Caco-2 (cell line): ENCODE measurements around the gene ACOXL. TPM values are rescaled to one million over a fixed set of nuclear protein-coding genes. Genes with fewer than 3 reads are reported as not detected.

Experiments
- BruUV-seq: library from RNA; stranded (reverse); fragments of 400-500 nt; replicated peaks from 2 replicates; lab custom pipeline; 2021; lab: Mats Ljungman, UMichigan
- CTCF ChIA-PET: fragments of 300-600 bp; sonication (Branson Sonifier 250); formaldehyde crosslinking; loops from one replicate; lab custom pipeline; 2022; ENCODE audit warnings: antibody characterized with exemption; lab: Charles Lee
- POLR2A ChIA-PET: fragments of 300-600 bp; sonication (Branson Sonifier 250); formaldehyde crosslinking; loops from one replicate; lab custom pipeline; 2022; ENCODE audit warnings: antibody characterized with exemption; lab: Charles Lee
- DNase-seq, 2 experiments: peaks; one replicate each; pipeline versions ENCODE4 v3.0.0 to v3.0.0-alpha.2; 2020 to 2022
- H3K27me3 ChIP-seq: replicated peaks from 2 replicates; pipeline ENCODE4 v1.6.0; 2011; ENCODE audit warnings: low read length; ENCODE audit not compliant: control insufficient read depth, insufficient read depth
- H3K36me3 ChIP-seq: 2 replicates; pipeline ENCODE4 v1.5.1; 2011; ENCODE audit warnings: low read length; ENCODE audit not compliant: control insufficient read depth, insufficient read depth
- H3K4me1 ChIP-seq: fragments of 250-450 bp; sonication (Bioruptor Pico); 2 replicates; pipeline ENCODE4 v1.5.1; 2020; ENCODE audit warnings: mild to moderate bottlenecking
- H3K4me3 ChIP-seq: 2 replicates; pipeline ENCODE4 v1.5.1; 2011; ENCODE audit warnings: low read depth, mild to moderate bottlenecking, control low read depth, low read length
- H3K9me3 ChIP-seq: fragments of 250-450 bp; sonication (Bioruptor Pico); 2 replicates; pipeline ENCODE4 v1.5.1; 2020; ENCODE audit warnings: mild to moderate bottlenecking, moderate library complexity
- H3K27ac Mint-ChIP-seq: one replicate; pipeline ENCODE4 v1.8.0; 2022; ENCODE audit warnings: mixed read lengths; ENCODE audit not compliant: unreplicated experiment
- H3K27me3 Mint-ChIP-seq: one replicate; pipeline ENCODE4 v1.8.0; 2022; ENCODE audit warnings: mixed read lengths; ENCODE audit not compliant: insufficient read depth, unreplicated experiment
- H3K36me3 Mint-ChIP-seq: one replicate; pipeline ENCODE4 v1.8.0; 2022; ENCODE audit warnings: mild to moderate bottlenecking, mixed read lengths; ENCODE audit not compliant: insufficient read depth, unreplicated experiment
- H3K4me1 Mint-ChIP-seq: one replicate; pipeline ENCODE4 v1.8.0; 2022; ENCODE audit warnings: low read depth, mixed read lengths; ENCODE audit not compliant: unreplicated experiment
- H3K4me3 Mint-ChIP-seq: one replicate; pipeline ENCODE4 v1.8.0; 2022; ENCODE audit warnings: mild to moderate bottlenecking, moderate library complexity, mixed read lengths; ENCODE audit not compliant: unreplicated experiment
- H3K9me3 Mint-ChIP-seq: one replicate; pipeline ENCODE4 v1.8.0; 2022; ENCODE audit warnings: mixed read lengths; ENCODE audit not compliant: unreplicated experiment
- intact Hi-C: fragments of 100-400 bp; cut with micrococcal nuclease; formaldehyde crosslinking; loops from one replicate; pipeline ENCODE4 v1.10.0; 2022; ENCODE audit not compliant: unreplicated experiment
- total RNA-seq: library from RNA; stranded (reverse); gene quantifications from 2 replicates; pipeline ENCODE4 v1.2.3, GENCODE V29; 2022
- TF ChIP-seq, protein P1 (sequence below), 2 experiments: fragments of 200-600 bp in 1 of 2; IDR thresholded peaks; 1 replicate in 1 of 2; 2 replicates in 1 of 2; pipeline versions ENCODE4 v1.5.1 to v1.8.0; 2011 to 2022; ENCODE audit warnings: antibody characterized with exemption in 1 of 2, control low read depth in 1 of 2, inconsistent platforms in 1 of 2, low read depth in 1 of 2, low read length in 1 of 2, mild to moderate bottlenecking in 1 of 2, moderate library complexity in 1 of 2; ENCODE audit not compliant: insufficient read depth in 1 of 2, severe bottlenecking in 1 of 2, unreplicated experiment in 1 of 2

The ACOXL gene
- total RNA-seq, 1 experiment from 2014 or later, result 2.6 TPM

DNA sequence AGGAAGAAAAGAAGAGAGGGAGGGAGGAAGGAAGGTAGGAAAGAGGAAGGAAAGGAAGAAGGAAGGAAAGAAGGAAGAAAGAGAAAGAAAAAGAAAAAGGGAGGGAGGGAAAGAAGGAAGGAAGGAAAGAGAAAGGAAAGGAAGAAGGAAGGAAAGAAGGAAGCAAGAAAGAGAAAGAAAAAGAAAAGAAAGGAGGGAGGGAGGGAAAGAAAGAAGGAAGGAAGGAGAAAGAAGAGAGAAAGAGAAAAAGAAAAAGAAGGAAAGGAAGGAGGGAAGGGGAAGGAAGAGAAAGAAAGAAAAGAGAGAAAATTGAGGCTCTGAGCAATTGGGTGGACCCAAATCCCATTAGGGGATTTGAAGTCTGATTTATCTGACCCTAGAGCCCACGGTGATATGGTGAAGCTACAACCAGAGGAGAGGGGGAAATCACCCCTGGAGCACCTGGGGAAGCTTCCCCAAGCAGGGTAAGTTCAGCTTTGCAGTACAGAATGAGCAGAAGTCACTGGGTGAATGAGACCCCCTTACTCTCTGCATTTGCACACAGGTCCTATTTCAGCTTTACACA is 210.8 kb downstream of the ACOXL start:
- Histone ChIP-seq H3K4me3 (no peak overlapping the region), H3K36me3 (no peaks in the 10 kb centered on the region), H3K9me3 (no peaks in the 10 kb centered on the region), H3K27me3 (no peaks in the 10 kb centered on the region), H3K4me1 (no peaks in the 10 kb centered on the region)
- ChIA-PET CTCF (no interaction called here), POLR2A (no interaction called here)
- Mint-ChIP-seq H3K36me3 (no peaks in the 10 kb centered on the region), H3K9me3 (no peaks in the 10 kb centered on the region), H3K27me3 (peaks cover 3% of the 10 kb centered on the region), H3K27ac (no peak overlapping the region), H3K4me3 (no peak overlapping the region), H3K4me1 (no peaks in the 10 kb centered on the region)
- intact Hi-C loops, result no loop called here
- no TSS peak for BruUV-seq
- no peak for DNase-seq
- TF ChIP-seq, protein P1, sequence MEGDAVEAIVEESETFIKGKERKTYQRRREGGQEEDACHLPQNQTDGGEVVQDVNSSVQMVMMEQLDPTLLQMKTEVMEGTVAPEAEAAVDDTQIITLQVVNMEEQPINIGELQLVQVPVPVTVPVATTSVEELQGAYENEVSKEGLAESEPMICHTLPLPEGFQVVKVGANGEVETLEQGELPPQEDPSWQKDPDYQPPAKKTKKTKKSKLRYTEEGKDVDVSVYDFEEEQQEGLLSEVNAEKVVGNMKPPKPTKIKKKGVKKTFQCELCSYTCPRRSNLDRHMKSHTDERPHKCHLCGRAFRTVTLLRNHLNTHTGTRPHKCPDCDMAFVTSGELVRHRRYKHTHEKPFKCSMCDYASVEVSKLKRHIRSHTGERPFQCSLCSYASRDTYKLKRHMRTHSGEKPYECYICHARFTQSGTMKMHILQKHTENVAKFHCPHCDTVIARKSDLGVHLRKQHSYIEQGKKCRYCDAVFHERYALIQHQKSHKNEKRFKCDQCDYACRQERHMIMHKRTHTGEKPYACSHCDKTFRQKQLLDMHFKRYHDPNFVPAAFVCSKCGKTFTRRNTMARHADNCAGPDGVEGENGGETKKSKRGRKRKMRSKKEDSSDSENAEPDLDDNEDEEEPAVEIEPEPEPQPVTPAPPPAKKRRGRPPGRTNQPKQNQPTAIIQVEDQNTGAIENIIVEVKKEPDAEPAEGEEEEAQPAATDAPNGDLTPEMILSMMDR (IDR thresholded peaks at IDR 0.05; ENCODE audit: insufficient read depth in 1 of 2, low read depth in 1 of 2, low read length in 1 of 2, severe bottlenecking in 1 of 2, unreplicated experiment in 1 of 2), result no peak

DNA sequence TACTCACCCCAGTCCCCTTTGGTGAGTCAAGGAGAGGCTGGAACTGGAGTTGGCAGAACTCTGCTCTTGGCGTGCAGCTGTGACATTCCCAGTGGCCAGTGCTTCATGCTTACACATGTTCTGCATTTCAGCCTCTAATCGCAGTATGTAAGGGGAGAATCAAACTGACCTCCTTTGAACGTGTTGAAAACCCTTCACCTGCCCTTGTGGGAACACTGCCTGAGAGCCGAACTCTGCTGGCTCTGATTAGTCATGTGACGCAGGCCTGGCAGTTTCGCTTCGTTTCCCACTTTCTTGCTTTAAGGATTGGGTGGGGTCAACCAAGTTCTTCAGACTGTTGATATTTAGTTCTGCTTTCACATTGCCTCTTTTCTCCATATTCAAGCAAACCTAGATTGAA is 214.5 kb downstream of the ACOXL start:
- no TSS peak for BruUV-seq
- no peaks in the 10 kb centered on the region for H3K9me3 Mint-ChIP-seq
- no peaks in the 10 kb centered on the region for H3K4me1 Mint-ChIP-seq
- H3K4me3 Mint-ChIP-seq, result no peak overlapping the region
- H3K27me3 Mint-ChIP-seq, result peaks cover 2% of the 10 kb centered on the region
- intact Hi-C loops, result no loop called here
- Histone ChIP-seq H3K27me3 (no peaks in the 10 kb centered on the region), H3K4me3 (no peak overlapping the region), H3K4me1 (no peaks in the 10 kb centered on the region), H3K9me3 (no peaks in the 10 kb centered on the region), H3K36me3 (no peaks in the 10 kb centered on the region)
- DNase-seq, result no peak
- POLR2A ChIA-PET, result no interaction called here
- CTCF ChIA-PET, result no interaction called here
- H3K36me3 Mint-ChIP-seq, result no peaks in the 10 kb centered on the region
- H3K27ac Mint-ChIP-seq, result no peak overlapping the region
- TF ChIP-seq, protein P1 (IDR thresholded peaks at IDR 0.05; ENCODE audit: insufficient read depth in 1 of 2, low read depth in 1 of 2, low read length in 1 of 2, severe bottlenecking in 1 of 2, unreplicated experiment in 1 of 2), result no peak

DNA sequence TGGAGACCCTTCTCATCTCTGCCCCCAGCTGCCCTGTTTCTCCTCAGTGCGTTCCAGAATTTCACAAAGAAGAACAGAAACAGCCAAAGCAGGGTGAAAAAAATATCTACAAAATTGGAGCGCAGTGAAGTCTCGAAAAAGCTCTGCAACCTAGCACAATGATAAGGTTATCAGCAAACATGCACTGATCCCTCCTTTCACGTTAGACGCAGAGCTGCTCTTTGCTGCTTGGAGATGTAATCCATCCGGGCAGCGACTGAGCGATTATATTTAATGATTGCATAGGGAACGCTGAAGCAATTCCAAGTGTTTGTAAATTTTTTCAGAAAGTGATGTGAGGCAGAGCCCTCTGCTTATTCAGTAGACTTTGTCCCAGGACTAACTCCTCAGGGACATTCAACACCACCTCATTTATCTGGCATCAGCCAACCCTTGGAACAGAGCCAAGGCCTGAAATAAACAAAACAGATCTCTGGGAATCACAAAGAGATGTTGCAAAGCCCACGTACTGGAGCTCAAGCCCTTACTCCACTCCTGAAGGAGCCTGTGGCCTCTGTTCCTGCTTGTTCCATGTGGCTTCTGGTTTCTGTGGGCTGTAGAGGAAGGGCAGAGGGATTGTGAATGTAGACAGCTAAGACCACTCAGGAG is 215.8 kb downstream of the ACOXL start:
- no TSS peak for BruUV-seq
- H3K27ac Mint-ChIP-seq, result no peak overlapping the region
- Histone ChIP-seq H3K4me1 (no peaks in the 10 kb centered on the region), H3K4me3 (no peak overlapping the region), H3K9me3 (no peaks in the 10 kb centered on the region), H3K27me3 (no peaks in the 10 kb centered on the region), H3K36me3 (no peaks in the 10 kb centered on the region)
- H3K27me3 Mint-ChIP-seq, result no peaks in the 10 kb centered on the region
- no peaks in the 10 kb centered on the region for H3K36me3 Mint-ChIP-seq
- no peaks in the 10 kb centered on the region for H3K4me1 Mint-ChIP-seq
- ChIA-PET CTCF (no interaction called here), POLR2A (no interaction called here)
- intact Hi-C loops, result no loop called here
- peaks cover under 1% of the 10 kb centered on the region for H3K9me3 Mint-ChIP-seq
- TF ChIP-seq, protein P1 (IDR thresholded peaks at IDR 0.05; ENCODE audit: insufficient read depth in 1 of 2, low read depth in 1 of 2, low read length in 1 of 2, severe bottlenecking in 1 of 2, unreplicated experiment in 1 of 2), result no peak
- no peak for DNase-seq
- H3K4me3 Mint-ChIP-seq, result no peak overlapping the region
